ENCODE data around the gene SLC18A2.
A peak's percentile ranks its signal among the peaks of the same experiment; 100 is the strongest.
"Not testable (repeated sequence)": the region's sequence is repeated elsewhere in the genome, so short reads cannot be mapped to it uniquely, and the experiment has no call there.

Gene SLC18A2

DNA sequence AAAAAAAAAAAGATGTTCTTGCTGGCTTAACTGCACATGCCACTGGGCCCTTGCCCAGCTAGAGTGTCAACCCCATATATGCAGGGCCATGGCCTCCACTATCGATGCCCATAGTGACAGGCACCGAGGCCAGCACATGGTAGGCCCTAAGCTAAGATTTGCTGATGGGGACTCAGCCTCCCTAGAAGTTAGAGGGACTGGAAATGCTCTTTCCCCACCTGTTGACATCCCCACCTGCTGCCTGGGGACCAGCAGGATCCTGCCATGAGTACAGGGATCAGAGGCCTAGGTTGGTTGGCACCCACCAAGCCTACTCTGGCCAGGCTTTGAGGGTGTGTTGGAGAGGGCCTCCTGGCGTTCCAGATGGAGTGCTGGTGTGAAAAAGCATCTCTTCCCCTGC lies 16.0 kb upstream of the SLC18A2 start:
- Histone ChIP-seq H3K4me1 (ENCODE audit: low read length) (no peaks in the 10 kb centered on the region), H3K36me3 (replicated peaks; ENCODE audit: low read depth, low read length) (no peaks in the 10 kb centered on the region)
- TF ChIP-seq, protein P1, sequence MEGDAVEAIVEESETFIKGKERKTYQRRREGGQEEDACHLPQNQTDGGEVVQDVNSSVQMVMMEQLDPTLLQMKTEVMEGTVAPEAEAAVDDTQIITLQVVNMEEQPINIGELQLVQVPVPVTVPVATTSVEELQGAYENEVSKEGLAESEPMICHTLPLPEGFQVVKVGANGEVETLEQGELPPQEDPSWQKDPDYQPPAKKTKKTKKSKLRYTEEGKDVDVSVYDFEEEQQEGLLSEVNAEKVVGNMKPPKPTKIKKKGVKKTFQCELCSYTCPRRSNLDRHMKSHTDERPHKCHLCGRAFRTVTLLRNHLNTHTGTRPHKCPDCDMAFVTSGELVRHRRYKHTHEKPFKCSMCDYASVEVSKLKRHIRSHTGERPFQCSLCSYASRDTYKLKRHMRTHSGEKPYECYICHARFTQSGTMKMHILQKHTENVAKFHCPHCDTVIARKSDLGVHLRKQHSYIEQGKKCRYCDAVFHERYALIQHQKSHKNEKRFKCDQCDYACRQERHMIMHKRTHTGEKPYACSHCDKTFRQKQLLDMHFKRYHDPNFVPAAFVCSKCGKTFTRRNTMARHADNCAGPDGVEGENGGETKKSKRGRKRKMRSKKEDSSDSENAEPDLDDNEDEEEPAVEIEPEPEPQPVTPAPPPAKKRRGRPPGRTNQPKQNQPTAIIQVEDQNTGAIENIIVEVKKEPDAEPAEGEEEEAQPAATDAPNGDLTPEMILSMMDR (IDR thresholded peaks at IDR 0.05; ENCODE audit: low read depth, low read length) = no peak
- no peak for TF ChIP-seq EZH2phosphoT487 (IDR thresholded peaks at IDR 0.05; ENCODE audit: low read depth)

DNA sequence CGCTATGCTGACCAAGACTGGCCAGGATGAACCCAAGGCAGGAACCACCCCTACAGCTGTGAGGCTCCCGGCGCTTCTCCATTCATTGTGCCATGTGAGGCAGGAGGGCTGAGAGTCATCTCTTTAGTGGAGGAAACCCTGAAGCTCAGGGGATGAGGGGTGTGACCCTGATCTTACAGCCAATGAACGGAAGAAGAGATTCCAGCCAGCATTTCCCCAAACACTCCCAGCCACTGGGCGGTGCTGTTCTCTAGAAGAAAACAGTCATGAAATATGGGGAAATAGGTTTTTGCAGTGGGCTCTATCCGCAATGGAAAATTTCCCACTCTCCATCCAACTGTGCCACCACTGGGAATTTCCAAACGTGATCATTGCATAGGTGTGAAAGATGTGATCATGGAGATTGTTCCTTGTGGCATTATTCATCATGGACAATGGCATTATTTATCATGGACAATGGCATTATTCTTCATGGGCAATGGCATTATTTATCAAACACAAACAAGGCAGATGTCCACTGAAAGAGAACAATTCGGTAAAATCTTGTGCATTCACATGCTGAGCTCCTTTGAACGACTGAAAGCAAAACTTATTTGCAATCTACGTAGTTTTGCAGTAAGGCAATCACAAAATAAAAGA lies 14.0 kb upstream of the SLC18A2 start:
- Histone ChIP-seq H3K9me3 (ENCODE audit: insufficient read depth, low read length) (no peaks in the 10 kb centered on the region), H3K4me2 (ENCODE audit: low read length) (no peak overlapping the region), H2AFZ (ENCODE audit: low read depth, low read length) (no peak overlapping the region), H4K20me1 (ENCODE audit: insufficient read depth, low read length) (no peaks in the 10 kb centered on the region), H3K9ac (ENCODE audit: low read length) (no peak overlapping the region), H3K27me3 (ENCODE audit: low read depth, low read length) (0 out of 2 replicates have a peak, but pooled peaks cover 5% of the 10 kb centered on the region), H3K4me3 (ENCODE audit: low read length) (no peak overlapping the region), H3K27ac (ENCODE audit: low read length) (no peak overlapping the region), H3K4me1 (ENCODE audit: low read length) (no peaks in the 10 kb centered on the region), H3K79me2 (ENCODE audit: low read length) (no peaks in the 10 kb centered on the region), H3K36me3 (replicated peaks; ENCODE audit: low read depth, low read length) (no peaks in the 10 kb centered on the region)
- TF ChIP-seq EZH2phosphoT487 (IDR thresholded peaks at IDR 0.05; ENCODE audit: low read depth) = no peak
- TF ChIP-seq, protein P1 (IDR thresholded peaks at IDR 0.05; ENCODE audit: low read depth, low read length) = peak; percentile 18

More for the DNA sequence above, 16.0 kb upstream of the SLC18A2 start:
- Histone ChIP-seq H3K27me3 (ENCODE audit: low read depth, low read length) (no peaks in the 10 kb centered on the region), H3K4me2 (ENCODE audit: low read length) (no peak overlapping the region), H3K27ac (ENCODE audit: low read length) (no peak overlapping the region), H4K20me1 (ENCODE audit: insufficient read depth, low read length) (no peaks in the 10 kb centered on the region), H3K4me3 (ENCODE audit: low read length) (no peak overlapping the region), H3K9me3 (ENCODE audit: insufficient read depth, low read length) (no peaks in the 10 kb centered on the region), H2AFZ (ENCODE audit: low read depth, low read length) (no peak overlapping the region), H3K79me2 (ENCODE audit: low read length) (no peaks in the 10 kb centered on the region), H3K9ac (ENCODE audit: low read length) (no peak overlapping the region)

DNA sequence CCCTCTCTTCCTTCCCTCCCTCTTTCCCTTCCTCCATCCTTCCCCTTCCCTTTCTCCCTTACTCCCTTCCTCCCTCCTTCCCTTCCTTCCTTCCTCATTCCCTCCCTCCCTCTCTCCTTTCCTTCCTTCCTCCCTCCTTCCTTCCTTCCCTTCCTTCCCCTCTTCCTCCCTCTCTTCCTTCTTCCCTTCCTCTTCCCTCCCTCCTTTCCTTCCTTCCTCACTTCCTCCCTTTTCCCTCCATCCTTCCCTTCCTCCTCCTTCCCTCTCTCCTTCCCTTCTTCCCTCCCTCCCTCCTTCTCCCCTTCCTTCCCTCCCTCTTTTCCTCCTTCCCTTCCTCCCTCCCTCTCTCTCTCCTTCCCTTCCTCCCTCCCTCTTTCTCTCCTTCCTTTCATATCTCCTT lies 12.7 kb upstream of the SLC18A2 start:
- Histone ChIP-seq H3K4me1 (ENCODE audit: low read length) (no peaks in the 10 kb centered on the region), H3K9me3 (ENCODE audit: insufficient read depth, low read length) (no peaks in the 10 kb centered on the region), H4K20me1 (ENCODE audit: insufficient read depth, low read length) (no peaks in the 10 kb centered on the region), H2AFZ (ENCODE audit: low read depth, low read length) (no peak overlapping the region), H3K79me2 (ENCODE audit: low read length) (no peaks in the 10 kb centered on the region), H3K4me2 (ENCODE audit: low read length) (no peak overlapping the region), H3K27ac (ENCODE audit: low read length) (no peak overlapping the region), H3K4me3 (ENCODE audit: low read length) (no peak overlapping the region), H3K9ac (ENCODE audit: low read length) (no peak overlapping the region), H3K36me3 (replicated peaks; ENCODE audit: low read depth, low read length) (no peaks in the 10 kb centered on the region), H3K27me3 (ENCODE audit: low read depth, low read length) (0 out of 2 replicates have a peak, but pooled peaks cover 5% of the 10 kb centered on the region)
- TF ChIP-seq, protein P1 (IDR thresholded peaks at IDR 0.05; ENCODE audit: low read depth, low read length) = no peak
- TF ChIP-seq EZH2phosphoT487 (IDR thresholded peaks at IDR 0.05; ENCODE audit: low read depth) = no peak

DNA sequence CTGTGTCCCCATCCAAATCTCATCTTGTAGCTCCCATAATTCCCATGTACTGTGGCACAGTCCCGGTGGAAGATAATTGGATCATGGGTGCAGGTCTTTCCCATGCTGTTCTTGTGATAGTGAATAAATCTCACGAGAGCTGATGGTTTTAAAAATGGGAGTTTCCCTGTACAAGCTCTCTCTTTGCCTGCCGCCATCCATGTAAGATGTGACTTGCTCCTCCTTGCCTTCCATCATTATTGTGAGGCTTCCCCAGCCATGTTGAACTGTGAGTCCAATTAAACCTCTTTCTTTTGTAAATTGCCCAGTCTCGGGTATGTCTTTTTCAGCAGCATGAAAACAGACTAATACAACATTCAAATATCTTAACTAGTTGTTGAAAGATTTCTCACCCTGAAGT lies 10.8 kb upstream of the SLC18A2 start:
- H3K4me1 ChIP-seq (ENCODE audit: low read length); H2AFZ ChIP-seq (ENCODE audit: low read depth, low read length); H3K27ac ChIP-seq (ENCODE audit: low read length); H4K20me1 ChIP-seq (ENCODE audit: insufficient read depth, low read length); H3K27me3 ChIP-seq (ENCODE audit: low read depth, low read length); H3K79me2 ChIP-seq (ENCODE audit: low read length); H3K36me3 ChIP-seq (replicated peaks; ENCODE audit: low read depth, low read length); H3K4me2 ChIP-seq (ENCODE audit: low read length); H3K9me3 ChIP-seq (ENCODE audit: insufficient read depth, low read length); H3K4me3 ChIP-seq (ENCODE audit: low read length); H3K9ac ChIP-seq (ENCODE audit: low read length): not testable (repeated sequence)
